PC-3 (cell line): Measurements from ENCODE around the gene CERK.

Source experiments
- EZH2 ChIP-seq: fragments of 300-600 bp; sonication (generic); IDR thresholded peaks from one replicate; pipeline ENCODE4 v1.6.1; 2017; ENCODE audit warnings: antibody characterized with exemption, mild to moderate bottlenecking, low read length; ENCODE audit not compliant: unreplicated experiment
- TF ChIP-seq, protein P1 (sequence below): fragments of 300-600 bp; sonication (generic); conservative IDR thresholded peaks from 2 replicates; pipeline ENCODE4 v1.5.1; 2017; ENCODE audit warnings: antibody characterized with exemption, low read depth, mild to moderate bottlenecking, low read length

DNA sequence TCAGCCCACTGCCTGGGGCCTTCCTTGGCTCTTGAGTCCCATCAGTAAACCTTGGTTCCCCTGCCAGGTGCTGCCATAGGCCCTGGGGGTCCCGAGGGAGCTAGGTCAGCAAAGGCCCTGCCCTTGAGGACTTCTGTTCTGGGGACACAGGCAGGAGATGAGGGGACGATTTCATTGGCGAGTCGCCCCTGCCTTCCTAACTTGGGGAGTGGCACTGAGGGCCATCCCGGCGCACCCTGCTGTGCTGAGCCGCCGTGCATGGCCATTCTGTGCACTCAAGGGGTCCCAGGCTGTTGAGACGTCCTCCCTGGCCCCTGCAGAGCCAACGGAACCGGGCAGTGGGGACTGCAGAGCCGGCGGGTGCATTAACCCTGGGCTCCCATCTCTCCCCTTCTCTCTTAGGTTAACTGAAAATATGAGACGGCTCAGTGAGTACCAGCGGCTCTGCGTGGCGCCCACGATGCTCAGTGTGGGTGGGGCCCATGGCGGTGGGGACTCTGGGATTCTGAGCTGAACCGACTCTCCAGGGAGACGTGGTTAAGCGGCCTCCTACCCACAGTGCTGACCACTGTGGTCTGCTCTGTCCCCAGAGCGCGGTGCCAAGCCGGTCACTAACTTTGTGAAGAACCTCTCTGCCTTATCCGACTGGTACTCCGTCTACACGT, 74.5 kb downstream of the CERK start:
- TF ChIP-seq, protein P1, sequence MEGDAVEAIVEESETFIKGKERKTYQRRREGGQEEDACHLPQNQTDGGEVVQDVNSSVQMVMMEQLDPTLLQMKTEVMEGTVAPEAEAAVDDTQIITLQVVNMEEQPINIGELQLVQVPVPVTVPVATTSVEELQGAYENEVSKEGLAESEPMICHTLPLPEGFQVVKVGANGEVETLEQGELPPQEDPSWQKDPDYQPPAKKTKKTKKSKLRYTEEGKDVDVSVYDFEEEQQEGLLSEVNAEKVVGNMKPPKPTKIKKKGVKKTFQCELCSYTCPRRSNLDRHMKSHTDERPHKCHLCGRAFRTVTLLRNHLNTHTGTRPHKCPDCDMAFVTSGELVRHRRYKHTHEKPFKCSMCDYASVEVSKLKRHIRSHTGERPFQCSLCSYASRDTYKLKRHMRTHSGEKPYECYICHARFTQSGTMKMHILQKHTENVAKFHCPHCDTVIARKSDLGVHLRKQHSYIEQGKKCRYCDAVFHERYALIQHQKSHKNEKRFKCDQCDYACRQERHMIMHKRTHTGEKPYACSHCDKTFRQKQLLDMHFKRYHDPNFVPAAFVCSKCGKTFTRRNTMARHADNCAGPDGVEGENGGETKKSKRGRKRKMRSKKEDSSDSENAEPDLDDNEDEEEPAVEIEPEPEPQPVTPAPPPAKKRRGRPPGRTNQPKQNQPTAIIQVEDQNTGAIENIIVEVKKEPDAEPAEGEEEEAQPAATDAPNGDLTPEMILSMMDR: no peak
- TF ChIP-seq EZH2: no peak
